HG03175 (cell line): Measurements from ENCODE around the gene PGM3.

Experiments used
- ATAC-seq: cut with Tn5 transposase; IDR thresholded peaks from one replicate; pipeline ENCODE4 v1.9.1; 2021; ENCODE audit warnings: mild to moderate bottlenecking, moderate library complexity; ENCODE audit not compliant: unreplicated experiment

The PGM3 gene

DNA sequence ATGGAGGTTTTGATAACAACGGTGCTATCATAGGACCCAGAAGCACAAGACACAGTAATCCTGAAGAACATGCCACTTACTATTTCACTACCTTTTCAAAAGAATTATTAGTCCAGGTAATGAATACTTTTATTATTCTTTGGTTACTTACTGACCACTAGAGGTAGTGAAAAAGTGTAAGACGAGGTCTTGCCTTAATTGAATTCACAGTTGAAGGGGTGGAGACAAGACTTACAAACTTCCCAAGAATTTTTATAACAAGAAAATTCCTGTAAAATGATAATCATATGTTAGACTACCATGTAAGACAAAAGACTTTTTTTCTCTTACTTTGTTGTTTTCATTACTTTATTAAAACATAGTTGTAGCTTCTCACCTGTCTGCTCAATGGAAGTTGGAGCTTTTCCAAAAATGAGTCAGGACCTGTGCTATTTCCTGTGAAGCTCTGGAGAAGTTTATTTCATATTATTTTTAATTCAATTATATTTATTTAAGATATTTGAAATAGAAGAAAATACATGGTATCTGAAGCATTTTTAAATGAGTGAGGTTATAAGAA is 73.2 kb downstream of the PGM3 start:
- no peak for ATAC-seq

DNA sequence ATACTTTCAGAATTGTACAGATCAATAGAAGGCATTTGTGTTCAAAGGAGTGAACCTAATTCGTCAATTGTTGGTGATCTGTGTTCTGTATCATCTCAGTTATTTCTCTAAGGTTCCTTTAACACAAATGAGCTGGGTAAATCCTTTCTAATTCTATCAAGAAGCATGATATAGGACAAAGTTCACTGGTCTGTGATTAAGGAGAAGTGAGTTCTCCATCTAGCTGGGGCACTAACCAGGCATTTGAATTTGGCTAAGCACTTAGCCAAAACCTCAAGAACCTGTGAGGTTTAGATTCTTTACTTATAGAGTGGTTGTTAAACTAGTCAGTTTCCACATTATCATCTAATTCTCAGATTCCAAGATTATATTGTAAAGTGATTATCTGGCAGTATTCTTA is 75.3 kb downstream of the PGM3 start:
- ATAC-seq, result no peak
